Liver (tissue), 9 donors: ENCODE measurements around the gene ZNF154. TPM values are rescaled to one million over a fixed set of nuclear protein-coding genes. Genes with fewer than 3 reads are reported as not detected.

ENCODE experiments used
- DNase-seq: peaks from one replicate; pipeline ENCODE4 v3.0.0-alpha.2; 2017; ENCODE audit warnings: low spot score
- H3K27ac ChIP-seq, 2 donors: one replicate each; pipeline ENCODE4 v1.7.0; 2013; ENCODE audit warnings: inconsistent platforms in 2 of 2, low read length in 2 of 2, control low read depth in 1 of 2, low read depth in 1 of 2, mild to moderate bottlenecking in 1 of 2
- H3K27me3 ChIP-seq, 4 donors: one replicate each; pipeline versions ENCODE4 v1.6.1 to v1.7.0; 2013; ENCODE audit warnings: low read length in 3 of 4, inconsistent platforms in 1 of 4, mild to moderate bottlenecking in 1 of 4, moderate library complexity in 1 of 4; ENCODE audit not compliant: control insufficient read depth in 4 of 4, insufficient read depth in 4 of 4
- H3K36me3 ChIP-seq, 4 donors: one replicate each; pipeline versions ENCODE4 v1.6.1 to v1.7.0; 2013; ENCODE audit warnings: low read length in 3 of 4, mild to moderate bottlenecking in 3 of 4, low read depth in 1 of 4, moderate library complexity in 1 of 4; ENCODE audit not compliant: control insufficient read depth in 4 of 4, insufficient read depth in 3 of 4
- H3K4me1 ChIP-seq, 4 donors: one replicate each; pipeline versions ENCODE4 v1.6.1 to v1.7.0; 2013; ENCODE audit warnings: low read length in 3 of 4, mild to moderate bottlenecking in 3 of 4, moderate library complexity in 1 of 4; ENCODE audit not compliant: control insufficient read depth in 4 of 4, insufficient read depth in 4 of 4
- H3K4me3 ChIP-seq, 3 donors: one replicate each; pipeline versions ENCODE4 v1.6.1 to v1.7.0; 2013; ENCODE audit warnings: low read length in 3 of 3, control low read depth in 1 of 3, low read depth in 1 of 3, mild to moderate bottlenecking in 1 of 3
- H3K9ac ChIP-seq, 2 donors: one replicate each; pipeline ENCODE4 v1.7.0; 2013; ENCODE audit warnings: low read length in 2 of 2, mild to moderate bottlenecking in 2 of 2, moderate library complexity in 2 of 2, control low read depth in 1 of 2, low read depth in 1 of 2
- H3K9me3 ChIP-seq, 4 donors: one replicate each; pipeline versions ENCODE4 v1.6.1 to v1.7.0; 2013; ENCODE audit warnings: low read length in 3 of 4; ENCODE audit not compliant: control insufficient read depth in 4 of 4
- EGR1 ChIP-seq, 2 donors: IDR thresholded peaks; 2 replicates each; pipeline ENCODE4 v1.6.1; 2016 to 2018; ENCODE audit warnings: antibody characterized with exemption in 2 of 2, low read depth in 2 of 2
- FOXA1 ChIP-seq: IDR thresholded peaks from 2 replicates; pipeline ENCODE4 v1.6.1; 2016; ENCODE audit warnings: antibody characterized with exemption
- FOXA2 ChIP-seq: IDR thresholded peaks from 2 replicates; pipeline ENCODE4 v1.6.1; 2016; ENCODE audit warnings: antibody characterized with exemption
- GABPA ChIP-seq, 2 donors: IDR thresholded peaks in 1 of 2; conservative IDR thresholded peaks in 1 of 2; 2 replicates each; pipeline ENCODE4 v1.6.1; 2016; ENCODE audit warnings: antibody characterized with exemption in 2 of 2, mild to moderate bottlenecking in 1 of 2, moderate library complexity in 1 of 2
- HNF4A ChIP-seq, 2 donors: conservative IDR thresholded peaks; 2 replicates each; pipeline ENCODE4 v1.6.1; 2016; ENCODE audit warnings: antibody characterized with exemption in 2 of 2, mild to moderate bottlenecking in 2 of 2
- HNF4G ChIP-seq: IDR thresholded peaks from 2 replicates; pipeline ENCODE4 v1.6.1; 2016; ENCODE audit warnings: antibody characterized with exemption
- JUND ChIP-seq, 2 donors: IDR thresholded peaks; 2 replicates each; pipeline ENCODE4 v1.6.1; 2016; ENCODE audit warnings: antibody characterized with exemption in 2 of 2
- NR2F2 ChIP-seq: IDR thresholded peaks from 2 replicates; pipeline ENCODE4 v1.6.1; 2016; ENCODE audit warnings: antibody characterized with exemption
- RAD21 ChIP-seq, 2 donors: IDR thresholded peaks; 2 replicates each; pipeline ENCODE4 v1.6.1; 2016; ENCODE audit warnings: antibody characterized with exemption in 2 of 2, mild to moderate bottlenecking in 2 of 2
- RXRA ChIP-seq, 2 donors: IDR thresholded peaks; 2 replicates each; pipeline ENCODE4 v1.6.1; 2017 to 2018; ENCODE audit warnings: antibody characterized with exemption in 2 of 2, mild to moderate bottlenecking in 1 of 2
- SP1 ChIP-seq: IDR thresholded peaks from 2 replicates; pipeline ENCODE4 v1.6.1; 2018; ENCODE audit warnings: antibody characterized with exemption, mild to moderate bottlenecking
- TAF1 ChIP-seq: conservative IDR thresholded peaks from 2 replicates; pipeline ENCODE4 v1.6.1; 2016; ENCODE audit warnings: antibody characterized with exemption, mild to moderate bottlenecking
- YY1 ChIP-seq: IDR thresholded peaks from 2 replicates; pipeline ENCODE4 v1.6.1; 2016; ENCODE audit warnings: antibody characterized with exemption, mild to moderate bottlenecking
- ZBTB33 ChIP-seq: IDR thresholded peaks from 2 replicates; pipeline ENCODE4 v1.6.1; 2016; ENCODE audit warnings: antibody characterized with exemption
- WGBS: extraction: QIAGEN DNeasy Blood & Tissue Kit; methylation state at CpG from one replicate; pipeline ENCODE4 v1.1.7; 2013; 5-methylcytosine and 5-hydroxymethylcytosine counted together
- polyA plus RNA-seq, 2 donors: library from polyadenylated mRNA; stranded (reverse) in 1 of 2; unstranded in 1 of 2; fragments of 200-250 nt in 1 of 2; fragments of >200 nt in 1 of 2; fragmentation: Nextera tagmentation in 1 of 2; extraction: Ambion mirVana in 1 of 2; gene quantifications; one replicate each; pipeline versions ENCODE4 v1.2.1 to v1.2.3, GENCODE V29; 2013 to 2015
- total RNA-seq, 2 donors: library from RNA; depleted of rRNA; stranded (reverse); fragments of >200 nt; gene quantifications; one replicate each; pipeline ENCODE4 v1.2.3, GENCODE V29; 2014
- TF ChIP-seq, protein P1 (sequence below): IDR thresholded peaks from 2 replicates; pipeline ENCODE4 v1.6.1; 2016; ENCODE audit warnings: antibody characterized with exemption
- TF ChIP-seq, protein P2 (sequence below): fragments of 150-350 bp; IDR thresholded peaks from 2 replicates; pipeline ENCODE4 v1.5.1; 2017; ENCODE audit warnings: improper control_type of control experiment, low read depth, low read length; ENCODE audit not compliant: missing input control
- TF ChIP-seq, protein P3 (sequence below): IDR thresholded peaks from 2 replicates; pipeline ENCODE4 v1.6.1; 2016; ENCODE audit warnings: antibody characterized with exemption
- TF ChIP-seq, protein P4 (sequence below): IDR thresholded peaks from 2 replicates; pipeline ENCODE4 v1.6.1; 2016; ENCODE audit warnings: antibody characterized with exemption, mild to moderate bottlenecking
- donor health status: healthy.
- donor health status: healthy.
- donor health status: healthy.
- donor health status: healthy.
- donor health status: healthy.

Gene ZNF154
- total and polyA plus RNA-seq, 4 donors: 0.32 to 4.7 (median 1.3) TPM

DNA sequence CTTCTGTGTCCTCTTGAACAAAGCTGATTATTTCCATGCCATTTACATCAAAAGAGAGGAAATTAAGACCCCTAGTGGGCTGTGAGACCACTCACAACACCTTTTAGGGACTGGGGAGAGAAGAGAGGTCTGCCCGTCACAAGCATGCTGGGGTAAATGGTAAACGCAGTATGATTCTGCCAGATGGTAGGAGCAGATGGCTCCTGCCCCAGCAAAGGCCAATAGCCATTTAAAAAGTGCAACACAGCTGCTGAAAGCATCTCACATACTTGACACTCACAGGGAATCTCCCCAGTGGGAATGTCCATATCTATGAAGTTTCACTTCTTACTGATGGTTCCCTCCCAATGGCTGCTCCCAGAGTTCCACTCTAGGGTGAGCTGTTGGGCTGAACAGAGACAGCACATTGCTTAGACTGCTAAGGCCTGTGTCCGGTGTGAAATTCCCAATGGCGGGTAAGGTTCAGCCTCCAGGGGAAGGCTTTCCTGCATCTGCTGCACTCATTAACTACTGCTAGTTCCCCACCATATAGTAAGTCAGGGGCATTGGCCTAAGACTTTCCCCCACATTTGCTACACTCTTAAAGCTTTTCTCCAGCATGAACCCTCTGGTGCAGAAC lies 11.0 kb upstream of the ZNF154 start:
- no peak overlapping the region for H3K27ac ChIP-seq
- H3K9me3 ChIP-seq: peaks cover 34 to 61% (median 54%) of the 10 kb centered on the region in 4 donors
- no peak for DNase-seq
- no peaks in the 10 kb centered on the region for H3K27me3 ChIP-seq
- 97% methylated on average over 4 of the region's 4 CpGs for WGBS
- no peak overlapping the region for H3K9ac ChIP-seq
- TF ChIP-seq GABPA (IDR thresholded peaks at IDR 0.05 in 1 of 2, conservative IDR thresholded peaks at IDR 0.05 in 1 of 2) (no peak), NR2F2 (no peak), ZBTB33 (no peak), JUND (IDR thresholded peaks at IDR 0.05) (no peak), FOXA1 (no peak), SP1 (no peak)
- TF ChIP-seq, protein P1, sequence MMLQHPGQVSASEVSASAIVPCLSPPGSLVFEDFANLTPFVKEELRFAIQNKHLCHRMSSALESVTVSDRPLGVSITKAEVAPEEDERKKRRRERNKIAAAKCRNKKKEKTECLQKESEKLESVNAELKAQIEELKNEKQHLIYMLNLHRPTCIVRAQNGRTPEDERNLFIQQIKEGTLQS: no peak
- peak overlapping the region in 2 of 3 donors; percentile 56 to 59 for H3K4me3 ChIP-seq
- no peaks in the 10 kb centered on the region for H3K4me1 ChIP-seq
- H3K36me3 ChIP-seq: peaks cover 7 to 41% (median 27%) of the 10 kb centered on the region in 4 donors

DNA sequence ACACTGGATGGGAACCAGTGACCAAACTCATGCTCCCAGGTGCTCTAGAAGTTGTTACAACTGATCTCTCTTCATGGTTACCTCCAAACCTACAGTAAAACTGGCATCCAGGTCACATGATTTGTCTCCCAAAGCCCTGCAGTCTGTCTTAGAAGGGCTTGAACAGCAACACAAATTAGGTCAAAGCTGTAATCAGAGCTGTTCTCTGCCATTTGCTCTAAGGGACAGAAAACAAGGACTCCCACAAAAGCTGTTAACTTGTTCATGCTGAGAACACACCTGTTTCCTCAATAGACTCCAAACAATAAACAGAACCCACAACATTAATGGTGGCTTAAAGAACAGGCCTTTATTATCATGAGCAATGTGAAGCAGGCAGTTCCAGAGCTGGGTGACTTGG lies 10.4 kb upstream of the ZNF154 start:
- H3K9me3 ChIP-seq: peaks cover 36 to 59% (median 58%) of the 10 kb centered on the region in 4 donors
- no peak for DNase-seq
- H3K36me3 ChIP-seq: peaks cover 10 to 41% (median 29%) of the 10 kb centered on the region in 4 donors
- TF ChIP-seq HNF4A (conservative IDR thresholded peaks at IDR 0.05) (no peak), ZBTB33 (no peak), HNF4G (no peak), SP1 (no peak), TAF1 (no peak), JUND (IDR thresholded peaks at IDR 0.05) (no peak), FOXA1 (no peak), FOXA2 (no peak), GABPA (IDR thresholded peaks at IDR 0.05 in 1 of 2, conservative IDR thresholded peaks at IDR 0.05 in 1 of 2) (no peak), RAD21 (IDR thresholded peaks at IDR 0.05) (no peak), NR2F2 (no peak), RXRA (IDR thresholded peaks at IDR 0.05) (no peak), EGR1 (IDR thresholded peaks at IDR 0.05; ENCODE audit: low read depth in 2 of 2) (no peak), YY1 (no peak)
- TF ChIP-seq, protein P1: no peak
- TF ChIP-seq, protein P2, sequence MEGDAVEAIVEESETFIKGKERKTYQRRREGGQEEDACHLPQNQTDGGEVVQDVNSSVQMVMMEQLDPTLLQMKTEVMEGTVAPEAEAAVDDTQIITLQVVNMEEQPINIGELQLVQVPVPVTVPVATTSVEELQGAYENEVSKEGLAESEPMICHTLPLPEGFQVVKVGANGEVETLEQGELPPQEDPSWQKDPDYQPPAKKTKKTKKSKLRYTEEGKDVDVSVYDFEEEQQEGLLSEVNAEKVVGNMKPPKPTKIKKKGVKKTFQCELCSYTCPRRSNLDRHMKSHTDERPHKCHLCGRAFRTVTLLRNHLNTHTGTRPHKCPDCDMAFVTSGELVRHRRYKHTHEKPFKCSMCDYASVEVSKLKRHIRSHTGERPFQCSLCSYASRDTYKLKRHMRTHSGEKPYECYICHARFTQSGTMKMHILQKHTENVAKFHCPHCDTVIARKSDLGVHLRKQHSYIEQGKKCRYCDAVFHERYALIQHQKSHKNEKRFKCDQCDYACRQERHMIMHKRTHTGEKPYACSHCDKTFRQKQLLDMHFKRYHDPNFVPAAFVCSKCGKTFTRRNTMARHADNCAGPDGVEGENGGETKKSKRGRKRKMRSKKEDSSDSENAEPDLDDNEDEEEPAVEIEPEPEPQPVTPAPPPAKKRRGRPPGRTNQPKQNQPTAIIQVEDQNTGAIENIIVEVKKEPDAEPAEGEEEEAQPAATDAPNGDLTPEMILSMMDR: no peak
- TF ChIP-seq, protein P3, sequence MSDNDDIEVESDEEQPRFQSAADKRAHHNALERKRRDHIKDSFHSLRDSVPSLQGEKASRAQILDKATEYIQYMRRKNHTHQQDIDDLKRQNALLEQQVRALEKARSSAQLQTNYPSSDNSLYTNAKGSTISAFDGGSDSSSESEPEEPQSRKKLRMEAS: no peak
- TF ChIP-seq, protein P4, sequence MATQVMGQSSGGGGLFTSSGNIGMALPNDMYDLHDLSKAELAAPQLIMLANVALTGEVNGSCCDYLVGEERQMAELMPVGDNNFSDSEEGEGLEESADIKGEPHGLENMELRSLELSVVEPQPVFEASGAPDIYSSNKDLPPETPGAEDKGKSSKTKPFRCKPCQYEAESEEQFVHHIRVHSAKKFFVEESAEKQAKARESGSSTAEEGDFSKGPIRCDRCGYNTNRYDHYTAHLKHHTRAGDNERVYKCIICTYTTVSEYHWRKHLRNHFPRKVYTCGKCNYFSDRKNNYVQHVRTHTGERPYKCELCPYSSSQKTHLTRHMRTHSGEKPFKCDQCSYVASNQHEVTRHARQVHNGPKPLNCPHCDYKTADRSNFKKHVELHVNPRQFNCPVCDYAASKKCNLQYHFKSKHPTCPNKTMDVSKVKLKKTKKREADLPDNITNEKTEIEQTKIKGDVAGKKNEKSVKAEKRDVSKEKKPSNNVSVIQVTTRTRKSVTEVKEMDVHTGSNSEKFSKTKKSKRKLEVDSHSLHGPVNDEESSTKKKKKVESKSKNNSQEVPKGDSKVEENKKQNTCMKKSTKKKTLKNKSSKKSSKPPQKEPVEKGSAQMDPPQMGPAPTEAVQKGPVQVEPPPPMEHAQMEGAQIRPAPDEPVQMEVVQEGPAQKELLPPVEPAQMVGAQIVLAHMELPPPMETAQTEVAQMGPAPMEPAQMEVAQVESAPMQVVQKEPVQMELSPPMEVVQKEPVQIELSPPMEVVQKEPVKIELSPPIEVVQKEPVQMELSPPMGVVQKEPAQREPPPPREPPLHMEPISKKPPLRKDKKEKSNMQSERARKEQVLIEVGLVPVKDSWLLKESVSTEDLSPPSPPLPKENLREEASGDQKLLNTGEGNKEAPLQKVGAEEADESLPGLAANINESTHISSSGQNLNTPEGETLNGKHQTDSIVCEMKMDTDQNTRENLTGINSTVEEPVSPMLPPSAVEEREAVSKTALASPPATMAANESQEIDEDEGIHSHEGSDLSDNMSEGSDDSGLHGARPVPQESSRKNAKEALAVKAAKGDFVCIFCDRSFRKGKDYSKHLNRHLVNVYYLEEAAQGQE: no peak
- peak overlapping the region in 2 of 3 donors; percentile 56 to 59 for H3K4me3 ChIP-seq
- H3K27me3 ChIP-seq: no peaks in the 10 kb centered on the region
- no peak overlapping the region for H3K9ac ChIP-seq
- H3K4me1 ChIP-seq: no peaks in the 10 kb centered on the region
- no peak overlapping the region for H3K27ac ChIP-seq
